HEK293T (cell line): ENCODE results near the gene TLK1.
A peak's percentile ranks its signal among the peaks of the same experiment; 100 is the strongest.

Experiments used
- CTCF ChIA-PET: fragments of 350-600 bp; formaldehyde crosslinking; extraction: SDS; loops from one replicate; lab custom pipeline; 2021; ENCODE audit warnings: antibody characterized with exemption, inconsistent platforms; lab: Yijun Ruan, JAX
- POLR2A ChIA-PET: fragments of 350-600 bp; formaldehyde crosslinking; extraction: SDS; loops from one replicate; lab custom pipeline; 2020; ENCODE audit warnings: antibody characterized with exemption, inconsistent platforms; lab: Yijun Ruan, JAX
- DNase-seq: peaks from one replicate; pipeline ENCODE4 v3.0.0; 2012; ENCODE audit warnings: mixed read lengths; ENCODE audit errors: extremely low spot score
- ARNT ChIP-seq: fragments of 450-650 bp; IDR thresholded peaks from 2 replicates; pipeline ENCODE4 v1.6.1; 2017; ENCODE audit warnings: mild to moderate bottlenecking
- BHLHE40 ChIP-seq: fragments of 450-650 bp; IDR thresholded peaks from 2 replicates; pipeline ENCODE4 v1.6.1; 2016; ENCODE audit warnings: mild to moderate bottlenecking, moderate library complexity, borderline replicate concordance
- CTBP1 ChIP-seq: fragments of 450-650 bp; IDR thresholded peaks from 2 replicates; pipeline ENCODE4 v1.6.1; 2016; ENCODE audit warnings: borderline replicate concordance
- ELF4 ChIP-seq: fragments of 450-650 bp; IDR thresholded peaks from 2 replicates; pipeline ENCODE4 v1.6.1; 2017; ENCODE audit warnings: antibody characterized with exemption
- FOXA1 ChIP-seq: fragments of 450-650 bp; IDR thresholded peaks from 2 replicates; pipeline ENCODE4 v1.6.1; 2016; ENCODE audit warnings: mild to moderate bottlenecking
- FOXK2 ChIP-seq: fragments of 450-650 bp; IDR thresholded peaks from 2 replicates; pipeline ENCODE4 v1.6.1; 2016; ENCODE audit warnings: mild to moderate bottlenecking
- FOXM1 ChIP-seq: fragments of 450-650 bp; IDR thresholded peaks from 2 replicates; pipeline ENCODE4 v1.6.1; 2017; ENCODE audit warnings: mild to moderate bottlenecking, borderline replicate concordance
- HDGF ChIP-seq: fragments of 450-650 bp; IDR thresholded peaks from 2 replicates; pipeline ENCODE4 v1.6.1; 2017; ENCODE audit warnings: antibody characterized with exemption, borderline replicate concordance
- L3MBTL2 ChIP-seq: fragments of 450-650 bp; conservative IDR thresholded peaks from 2 replicates; pipeline ENCODE4 v1.6.1; 2016; ENCODE audit warnings: mild to moderate bottlenecking
- LEF1 ChIP-seq: fragments of 450-650 bp; IDR thresholded peaks from 2 replicates; pipeline ENCODE4 v1.6.1; 2017; ENCODE audit warnings: mild to moderate bottlenecking, borderline replicate concordance
- NFRKB ChIP-seq: fragments of 450-650 bp; IDR thresholded peaks from 2 replicates; pipeline ENCODE4 v1.6.1; 2016; ENCODE audit warnings: mild to moderate bottlenecking, moderate library complexity
- PKNOX1 ChIP-seq: fragments of 450-650 bp; IDR thresholded peaks from 2 replicates; pipeline ENCODE4 v1.6.1; 2016
- SP1 ChIP-seq: fragments of 450-650 bp; IDR thresholded peaks from 2 replicates; pipeline ENCODE4 v1.6.1; 2017
- SUZ12 ChIP-seq: fragments of 450-650 bp; IDR thresholded peaks from 2 replicates; pipeline ENCODE4 v1.6.1; 2016; ENCODE audit warnings: mild to moderate bottlenecking
- TARDBP ChIP-seq: fragments of 450-650 bp; IDR thresholded peaks from 2 replicates; pipeline ENCODE4 v1.6.1; 2016
- ZNF384 ChIP-seq: fragments of 450-650 bp; IDR thresholded peaks from 2 replicates; pipeline ENCODE4 v1.6.1; 2016

The TLK1 gene

DNA sequence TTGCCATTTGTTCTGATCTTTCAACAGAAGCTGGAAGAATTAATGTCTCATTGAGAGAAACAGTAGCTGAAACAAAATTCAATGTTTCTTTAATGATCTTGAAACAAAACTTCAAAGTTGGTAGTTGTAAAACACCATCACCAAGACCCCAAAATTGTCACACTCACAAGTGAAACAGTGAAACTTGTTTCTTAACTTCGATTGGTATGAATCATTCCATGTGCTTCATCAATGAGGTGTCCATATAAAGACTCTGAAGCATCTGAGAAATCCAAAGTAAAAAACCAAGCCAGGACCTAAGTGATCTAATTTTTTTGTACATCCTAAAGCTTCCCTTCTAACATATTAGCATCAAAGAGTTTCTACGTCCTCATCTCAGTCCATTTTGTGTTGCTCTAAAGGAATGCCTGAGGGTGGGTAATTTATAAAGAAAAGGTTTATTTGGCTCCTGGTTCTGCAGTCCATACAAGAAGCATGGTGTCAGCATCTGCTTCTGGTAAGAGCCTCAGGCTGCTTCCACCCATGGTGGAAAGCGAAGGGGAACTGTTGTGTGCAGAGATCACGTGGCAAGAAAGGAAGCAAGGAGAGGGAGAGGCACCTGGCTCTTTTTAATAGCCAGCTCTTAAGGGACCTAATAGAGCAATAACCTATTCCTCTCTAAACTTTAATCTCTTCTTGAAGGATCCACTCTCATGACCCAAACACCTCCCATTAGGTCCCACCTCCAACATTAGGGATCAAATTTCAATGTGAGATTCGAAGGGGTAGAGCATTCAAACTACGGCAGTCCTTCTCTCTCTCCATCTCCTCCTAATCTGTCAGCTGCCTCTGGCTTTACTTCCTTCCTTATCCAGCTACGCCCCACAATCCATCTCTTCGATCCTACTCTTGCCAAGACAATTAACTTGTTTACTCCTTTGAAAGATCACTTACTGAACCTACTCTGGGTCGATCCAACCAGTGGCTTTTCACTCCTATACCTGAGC, 20.7 kb upstream of the TLK1 start:
- POLR2A ChIA-PET, result no interaction called here
- no peak for TF ChIP-seq BHLHE40
- no peak for TF ChIP-seq TARDBP
- no peak for TF ChIP-seq CTBP1
- no peak for TF ChIP-seq ARNT
- no peak for TF ChIP-seq ZNF384
- no peak for TF ChIP-seq HDGF
- no peak for TF ChIP-seq SP1
- no peak for TF ChIP-seq FOXA1
- no peak for TF ChIP-seq NFRKB
- no peak for TF ChIP-seq LEF1
- no peak for TF ChIP-seq FOXK2
- TF ChIP-seq PKNOX1, result no peak
- no peak for TF ChIP-seq FOXM1
- TF ChIP-seq SUZ12, result no peak
- no peak for TF ChIP-seq L3MBTL2
- TF ChIP-seq ELF4, result no peak
- CTCF ChIA-PET, result no interaction called here
- no peak for DNase-seq

DNA sequence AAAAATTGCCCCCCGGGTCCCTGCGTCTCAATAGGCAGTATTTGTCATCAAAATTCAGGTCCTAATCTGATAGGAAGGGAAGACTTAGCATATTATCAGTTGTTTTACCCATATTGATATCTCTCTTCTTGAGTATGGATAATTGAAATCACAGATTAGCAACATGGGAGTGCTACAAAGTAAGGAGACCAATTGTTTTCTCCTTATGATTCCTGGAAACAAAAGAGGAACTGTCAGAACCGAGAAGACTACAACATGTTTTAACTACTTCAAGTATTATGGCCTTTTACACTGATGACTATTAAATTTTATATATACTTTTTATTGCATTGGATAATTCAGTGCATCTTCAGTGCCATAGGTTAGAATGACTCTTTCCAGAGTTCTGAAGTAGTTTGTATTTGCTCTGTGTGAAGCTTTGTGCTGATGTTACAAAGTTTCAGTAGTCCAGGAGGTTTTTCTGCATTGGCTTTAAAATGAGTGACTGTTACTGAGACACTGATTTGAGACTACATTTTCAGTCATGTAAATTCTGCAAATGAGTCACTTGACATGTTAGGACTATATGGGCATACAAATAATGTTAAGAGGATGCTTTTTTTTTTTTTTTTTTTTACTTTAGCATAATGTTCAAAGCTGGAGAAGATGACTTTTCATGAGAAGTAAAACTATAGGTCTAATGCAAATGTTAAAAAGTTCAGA, 19.7 kb upstream of the TLK1 start:
- POLR2A ChIA-PET, result no interaction called here

GRCh38 chr2:171178993-171179392, 18.3 kb upstream of the TLK1 start:
- POLR2A ChIA-PET, result no interaction called here
- no peak for DNase-seq
- CTCF ChIA-PET, result no interaction called here
- TF ChIP-seq FOXA1 (no peak), PKNOX1 (0 out of 2 replicates have a peak, but pooled peaks have one; percentile 33)

More for the DNA sequence above, 19.7 kb upstream of the TLK1 start:
- TF ChIP-seq BHLHE40 (no peak), FOXK2 (no peak), ZNF384 (no peak), LEF1 (no peak), PKNOX1 (no peak), FOXM1 (no peak), SUZ12 (no peak), L3MBTL2 (no peak), NFRKB (no peak)
- no peak for DNase-seq
- CTCF ChIA-PET, result no interaction called here

DNA sequence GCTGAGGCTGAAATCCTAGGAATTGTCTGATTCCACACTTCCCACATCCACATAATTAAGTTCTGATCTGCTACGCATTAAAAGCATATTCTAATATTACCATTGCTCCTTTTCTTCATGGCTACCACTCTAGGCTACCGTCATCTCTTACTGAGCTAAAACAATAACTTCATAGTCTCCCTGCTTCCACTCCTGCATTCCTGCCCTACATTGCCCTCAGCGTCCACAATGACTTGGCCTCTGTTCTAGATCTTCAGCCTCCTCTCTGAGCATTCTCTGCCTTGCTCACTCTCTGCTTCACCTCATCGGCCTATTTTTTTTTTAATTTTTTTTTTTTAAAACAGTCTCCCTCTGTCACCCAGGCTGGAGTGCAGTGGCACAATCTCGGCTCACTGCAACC, 15.8 kb upstream of the TLK1 start:
- no peak for DNase-seq
- CTCF ChIA-PET, result no interaction called here
- POLR2A ChIA-PET, result no interaction called here
- TF ChIP-seq TARDBP, result no peak
- TF ChIP-seq L3MBTL2, result no peak
- TF ChIP-seq ELF4, result no peak
- no peak for TF ChIP-seq ZNF384
- no peak for TF ChIP-seq FOXM1
- TF ChIP-seq BHLHE40, result no peak
- no peak for TF ChIP-seq HDGF
- TF ChIP-seq ARNT, result no peak
- TF ChIP-seq FOXK2, result no peak
- no peak for TF ChIP-seq LEF1

- ChIA-PET POLR2A (no interaction called here), CTCF (no interaction called here)
- no peak for DNase-seq
- no peak for TF ChIP-seq FOXA1
- TF ChIP-seq ZNF384, result no peak
- TF ChIP-seq BHLHE40, result no peak
- no peak for TF ChIP-seq FOXM1
- no peak for TF ChIP-seq ELF4
- no peak for TF ChIP-seq PKNOX1
- TF ChIP-seq NFRKB, result no peak
- TF ChIP-seq L3MBTL2, result no peak
- no peak for TF ChIP-seq SUZ12
- TF ChIP-seq FOXK2, result no peak
- no peak for TF ChIP-seq SP1
- TF ChIP-seq HDGF, result no peak
- no peak for TF ChIP-seq CTBP1
- TF ChIP-seq TARDBP, result no peak
- TF ChIP-seq LEF1, result no peak
- no peak for TF ChIP-seq ARNT
Observed at GRCh38 chr2:171174075-171174474, 13.4 kb upstream of the TLK1 start.
